ENCODE data around the gene SEPHS2. TPM values are rescaled to one million over a fixed set of nuclear protein-coding genes. Genes with fewer than 3 reads are reported as not detected.

SEPHS2 gene
- total RNA-seq, 1 experiment from 2014 or later, result 52.6 TPM

- no peaks in the 10 kb centered on the region for H3K27me3 ChIP-seq (ENCODE audit: insufficient read depth, low read length)
- H4K91ac ChIP-seq (ENCODE audit: insufficient read length, low read depth, low read length), result no peak overlapping the region
- no peak overlapping the region for H2AK5ac ChIP-seq (ENCODE audit: insufficient read length, low read length)
- H4K5ac ChIP-seq (ENCODE audit: insufficient read length, low read depth, low read length), result peak overlapping the region; percentile 27
- H4K8ac ChIP-seq (replicated peaks; ENCODE audit: insufficient read length, low read depth, low read length), result no peak overlapping the region
- H3K4ac ChIP-seq (ENCODE audit: low read depth, low read length), result no peak overlapping the region
- H3T11ph ChIP-seq (ENCODE audit: low read length), result no peak overlapping the region
- H4K20me1 ChIP-seq (ENCODE audit: control insufficient read depth, insufficient read depth, insufficient read length), result no peaks in the 10 kb centered on the region
- Mint-ChIP-seq H3K9me3 (no peaks in the 10 kb centered on the region; a peak in 2 of 5 replicates), H3K27ac (no peak overlapping the region), H3K36me3 (ENCODE audit: insufficient read depth in 1 of 3, low read depth in 3 of 3) (peaks cover 16 to 24% (median 19%) of the 10 kb centered on the region in 3 experiments), H3K27me3 (ENCODE audit: low read depth) (peaks cover 28% of the 10 kb centered on the region), H3K4me1 (peaks cover 4 to 12% of the 10 kb centered on the region in 2 experiments; a peak in 3 of 4 replicates), H3K4me3 (no peak overlapping the region)
- H3K14ac ChIP-seq (ENCODE audit: insufficient read depth, low read length), result peak overlapping the region; percentile 87
- H3K79me1 ChIP-seq (ENCODE audit: insufficient read depth, low read depth, low read length, poor library complexity, severe bottlenecking), result peaks cover 8% of the 10 kb centered on the region
- H2AFZ ChIP-seq (ENCODE audit: low read length), result peak overlapping the region; percentile 78
- peak; percentile 52; the same call in 2 of the 3 replicates for TF ChIP-seq CTCF (conservative IDR thresholded peaks at IDR 0.05)
- peaks cover 9% of the 10 kb centered on the region for H3K23me2 ChIP-seq (ENCODE audit: insufficient read length, low read depth, low read length, poor library complexity, severe bottlenecking)
- no peak overlapping the region for H3K27ac ChIP-seq (ENCODE audit: insufficient read length, low read depth, low read length)
- H3K4me1 ChIP-seq (ENCODE audit: insufficient read depth, low read length), result no peaks in the 10 kb centered on the region
- no peak overlapping the region for H2BK20ac ChIP-seq (ENCODE audit: low read depth, low read length, poor library complexity, severe bottlenecking)
- H3K56ac ChIP-seq (ENCODE audit: insufficient read length, low read depth, low read length), result no peak overlapping the region
- H2BK15ac ChIP-seq (ENCODE audit: low read depth, low read length), result no peak overlapping the region
- no peak overlapping the region for H2BK5ac ChIP-seq (ENCODE audit: insufficient read length, low read length)
- H3K4me2 ChIP-seq (ENCODE audit: insufficient read depth, insufficient read length, low read length), result peak overlapping the region; percentile 25
- peaks cover 4% of the 10 kb centered on the region; the same call in 1 of the 2 replicates for H3K79me2 ChIP-seq (ENCODE audit: insufficient read depth, low read length)
- no peak overlapping the region for H2BK120ac ChIP-seq (ENCODE audit: low read depth, low read length, poor library complexity, severe bottlenecking)
- WGBS (ENCODE audit: extremely low coverage, insufficient read length, low lambda C conversion rate), result no CpG with 5 or more reads among the region's 19 CpGs
- no peak overlapping the region for H2BK12ac ChIP-seq (ENCODE audit: insufficient read length, low read depth, low read length)
- no peak overlapping the region for H3K9ac ChIP-seq (ENCODE audit: extremely low read depth, insufficient read length, low read length)
- no peak for DNase-seq
- H3K23ac ChIP-seq (ENCODE audit: insufficient read length, low read depth, low read length), result no peak overlapping the region
- H3K9me3 ChIP-seq (ENCODE audit: control insufficient read depth, low read depth, low read length), result no peaks in the 10 kb centered on the region
- H3K18ac ChIP-seq (ENCODE audit: insufficient read length, low read depth, low read length), result peak overlapping the region; percentile 64
Measured at GRCh38 chr16:30430428-30430970, 15.2 kb downstream of the SEPHS2 start.
